Left renal pelvis (tissue), 4 donors: Measurements from ENCODE around the gene ARSJ. TPM values are rescaled to one million over a fixed set of nuclear protein-coding genes. Genes with fewer than 3 reads are reported as not detected.
A peak's percentile ranks its signal among the peaks of the same experiment; 100 is the strongest.

ENCODE experiments used
- DNase-seq, 4 donors: peaks; one replicate each; pipeline ENCODE4 v3.0.0-alpha.2; 2013; ENCODE audit warnings: low read depth in 4 of 4, low spot score in 3 of 4
- polyA plus RNA-seq, 4 donors: library from polyadenylated mRNA; unstranded; fragments of 120-200 nt; gene quantifications; one replicate each; pipeline ENCODE4 v1.2.1, GENCODE V29; 2013; ENCODE audit not compliant: insufficient read length in 4 of 4

Gene ARSJ
- polyA plus RNA-seq, 4 donors, result 3.2 to 16.6 (median 15.5) TPM

DNA sequence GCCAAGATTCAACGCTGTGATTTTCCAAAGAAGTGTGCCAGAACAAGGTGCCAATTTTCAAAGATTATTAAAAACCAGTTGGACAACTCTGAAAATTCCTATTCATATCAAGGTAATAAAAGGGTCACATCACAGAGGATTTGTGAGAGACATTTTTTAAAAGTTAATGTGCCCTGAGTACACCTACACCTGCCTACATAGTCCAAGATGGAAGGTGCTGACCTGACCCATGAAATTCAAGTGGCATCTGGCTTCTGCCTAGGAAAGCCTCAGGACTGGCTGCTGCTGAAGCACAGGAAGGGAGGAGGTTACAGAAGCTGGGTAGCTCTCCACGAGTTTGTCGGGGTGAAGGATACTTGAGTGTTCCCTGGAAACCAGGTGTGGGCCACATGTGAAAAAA lies 11.4 kb upstream of the ARSJ start:
- DNase-seq, result no peak

DNA sequence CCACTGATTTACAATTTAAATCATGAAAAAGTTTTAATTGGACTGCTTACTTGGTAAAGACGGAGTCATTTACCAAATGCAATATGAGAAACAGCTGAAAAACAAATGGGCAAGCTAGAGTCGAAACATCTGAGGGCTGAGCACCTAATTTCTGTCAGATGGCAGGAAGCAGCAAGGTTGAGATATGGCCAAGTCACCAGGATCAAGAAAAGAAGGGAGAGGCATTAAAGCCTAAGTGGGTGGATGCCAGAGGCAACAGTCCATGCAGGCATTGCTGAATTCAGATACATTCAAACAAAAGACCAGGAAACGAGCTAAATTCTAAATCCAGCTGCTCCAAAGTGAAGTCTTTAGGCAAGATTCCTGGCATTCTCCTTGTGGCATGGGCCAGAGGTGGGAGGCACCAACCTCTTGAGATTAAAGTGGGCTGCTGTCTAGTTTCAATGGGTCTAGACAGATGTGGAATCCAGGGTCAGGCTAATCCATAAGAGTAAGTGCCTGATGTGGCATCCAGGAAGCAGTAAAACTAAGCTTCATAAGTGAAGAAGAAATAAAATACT lies 8.0 kb upstream of the ARSJ start:
- DNase-seq, result no peak

DNA sequence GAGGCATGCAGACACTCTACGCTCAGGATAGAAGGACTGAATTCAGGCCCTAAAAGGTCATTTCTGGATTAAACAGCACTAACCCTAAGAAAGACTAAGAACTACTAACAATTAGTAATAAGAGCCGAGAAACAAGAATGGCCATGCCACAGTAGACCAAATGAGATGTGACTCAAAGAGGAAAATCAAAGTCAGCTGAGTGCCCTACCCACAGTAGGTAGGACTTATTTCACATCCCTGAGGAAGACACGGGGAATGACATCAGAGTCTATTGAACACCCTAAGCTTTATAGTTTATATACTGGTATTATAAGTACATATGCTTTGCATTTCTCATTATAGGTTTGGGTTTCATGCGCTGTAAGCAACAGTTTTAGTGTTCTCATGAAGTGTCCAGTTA lies 2.7 kb upstream of the ARSJ start:
- DNase-seq, result no peak

DNA sequence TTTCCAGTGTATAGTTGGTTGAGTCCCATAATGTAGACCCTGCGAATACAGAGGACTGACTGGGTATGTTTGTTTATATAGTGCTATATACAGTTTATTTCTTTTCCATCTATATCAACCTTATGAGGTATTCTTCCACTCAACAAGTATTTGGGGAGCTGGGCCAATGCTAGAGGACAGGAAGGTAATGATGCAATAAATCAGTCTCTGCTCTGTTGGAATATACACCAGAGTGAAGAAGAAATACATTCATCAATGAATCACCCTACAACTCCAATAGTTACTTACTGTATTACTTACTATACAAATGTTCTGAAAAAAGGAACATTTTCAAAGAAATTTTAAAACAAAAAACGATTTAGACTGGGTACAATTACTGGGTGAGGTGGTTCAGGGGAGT lies 2.1 kb upstream of the ARSJ start:
- DNase-seq, result no peak

DNA sequence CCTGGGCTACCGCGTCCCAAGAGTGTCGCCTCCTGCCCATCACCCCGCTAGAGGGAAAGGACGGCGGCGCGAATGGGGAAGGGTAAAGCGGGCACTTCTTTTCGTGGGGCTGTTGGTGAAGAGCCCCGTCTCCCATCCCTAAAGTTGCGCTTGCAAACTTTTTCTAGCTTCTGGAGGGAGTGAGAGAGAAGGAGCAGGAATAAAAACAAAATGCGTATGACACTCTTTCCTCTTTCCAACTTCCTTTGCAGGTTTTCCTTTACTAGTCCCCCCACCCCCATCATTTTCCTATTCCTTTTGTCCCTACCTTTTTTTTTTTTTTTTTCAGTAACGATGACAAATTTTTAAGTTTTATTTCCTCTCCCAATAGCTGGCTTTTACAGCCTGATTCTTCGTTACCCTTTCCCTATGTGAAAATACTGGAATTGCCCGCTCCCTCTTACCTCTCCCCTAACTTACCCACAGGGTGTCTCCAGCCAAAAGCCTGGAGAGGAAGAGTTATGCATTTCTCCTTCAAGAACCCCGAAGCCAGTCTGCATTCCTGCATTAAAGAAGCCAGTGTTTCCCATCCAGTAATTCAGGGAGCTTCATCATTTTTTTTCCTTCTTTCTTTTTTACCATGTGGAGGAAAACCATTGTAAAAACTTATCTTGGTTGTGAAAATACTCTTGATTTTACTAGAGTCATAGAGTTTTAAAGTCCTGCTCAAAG lies 613 bp upstream of the ARSJ start:
- peak in 1 of 4 donors; percentile 2 for DNase-seq

DNA sequence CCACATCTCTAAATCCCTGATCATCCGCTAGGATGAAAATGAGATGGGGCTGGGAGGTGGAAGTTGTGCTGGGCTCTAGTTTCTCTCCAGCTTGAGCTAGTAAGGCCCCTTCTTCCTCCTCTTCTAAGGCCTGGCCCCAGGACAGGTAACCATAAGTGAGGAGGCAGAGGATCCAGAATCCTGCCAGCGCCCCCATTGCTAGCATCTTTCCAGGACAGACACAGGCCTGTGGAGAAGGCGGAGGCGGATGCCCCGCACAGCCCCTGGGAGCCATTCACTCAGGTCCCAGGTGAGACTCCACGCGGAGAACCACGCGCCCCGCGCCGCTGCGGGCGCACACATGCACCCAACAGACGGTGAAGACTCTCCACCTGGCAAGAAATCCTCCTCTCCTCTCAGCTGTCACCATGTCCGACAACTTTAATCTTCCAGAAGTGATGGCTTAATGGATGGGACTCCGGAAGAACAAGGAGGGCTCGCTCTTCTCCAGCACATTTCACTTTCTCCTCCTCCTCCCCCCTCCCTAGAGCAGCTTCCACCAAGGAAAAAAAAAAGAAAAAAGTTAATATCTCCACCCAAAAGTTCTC lies 793 bp downstream of the ARSJ start:
- DNase-seq, result peak in 1 of 4 donors; percentile 6

DNA sequence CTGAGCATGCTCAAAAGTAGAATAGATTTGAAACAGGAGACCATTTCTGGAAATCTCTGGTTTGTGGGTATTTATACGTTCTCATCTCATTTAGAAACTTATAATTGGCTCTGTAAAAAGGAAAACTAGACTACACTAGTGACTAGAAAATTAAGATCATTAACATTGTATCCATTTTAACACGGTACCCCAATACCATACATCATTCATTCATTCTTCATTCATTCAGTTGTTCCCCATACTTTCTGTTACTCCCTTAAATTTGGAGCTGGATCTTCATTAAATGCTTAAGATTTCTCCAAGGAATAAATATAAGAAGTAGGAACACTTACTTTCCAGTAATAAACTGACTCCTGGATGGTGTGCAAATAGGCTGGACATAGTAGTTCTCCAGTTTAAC lies 1.3 kb downstream of the ARSJ start:
- no peak for DNase-seq

DNA sequence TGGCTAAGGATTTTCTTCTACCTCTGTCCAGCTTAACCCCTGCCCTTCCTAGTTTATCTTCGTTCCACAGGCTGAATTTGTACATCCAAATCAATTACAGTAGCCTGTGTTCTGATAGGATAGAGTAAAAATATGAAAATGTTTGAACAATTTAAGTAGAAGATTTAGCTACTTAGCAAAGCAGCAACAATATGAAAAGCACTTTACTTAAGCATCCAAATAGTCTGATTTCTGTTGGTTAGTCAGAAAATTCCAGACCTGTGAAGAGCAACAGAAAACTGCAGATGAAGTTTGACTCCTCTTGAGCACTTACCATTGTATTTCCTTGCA lies 2.0 kb downstream of the ARSJ start:
- DNase-seq, result no peak

DNA sequence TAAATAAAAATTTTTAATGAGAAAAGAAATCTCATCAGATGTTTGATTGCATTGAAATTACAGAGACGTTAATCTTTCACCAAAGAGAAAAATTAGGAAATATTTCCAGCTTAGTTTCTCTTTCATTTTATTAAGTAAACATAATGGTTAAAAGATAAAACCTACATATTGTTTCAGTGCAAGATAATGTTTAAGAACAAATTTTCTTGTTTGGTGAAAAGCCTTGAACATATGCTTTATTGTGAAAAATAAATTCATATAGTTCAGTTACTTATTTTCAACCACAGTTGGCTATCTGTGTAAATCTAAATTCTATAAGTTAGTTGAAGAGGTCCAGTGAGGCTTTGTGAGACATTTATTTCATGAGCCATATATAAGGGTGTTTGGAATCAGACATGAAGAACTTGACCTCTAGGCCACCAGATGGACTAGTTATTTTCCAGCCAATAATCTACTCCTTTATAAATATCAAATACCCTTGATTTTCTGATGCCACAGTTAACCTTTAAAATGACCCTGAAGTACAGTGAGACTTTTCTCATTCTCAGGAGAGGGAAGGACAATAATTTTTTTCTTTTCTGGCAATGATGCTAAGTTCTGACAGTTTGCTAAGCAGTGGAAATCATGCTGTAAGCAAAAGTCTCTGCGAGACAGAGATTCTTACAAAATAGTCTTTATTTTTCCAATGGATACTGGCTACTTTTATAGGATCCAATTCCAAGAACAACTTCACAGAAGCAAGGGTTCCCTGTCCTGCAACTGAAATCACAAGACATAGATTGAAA lies 2.5 kb downstream of the ARSJ start:
- DNase-seq, result no peak

DNA sequence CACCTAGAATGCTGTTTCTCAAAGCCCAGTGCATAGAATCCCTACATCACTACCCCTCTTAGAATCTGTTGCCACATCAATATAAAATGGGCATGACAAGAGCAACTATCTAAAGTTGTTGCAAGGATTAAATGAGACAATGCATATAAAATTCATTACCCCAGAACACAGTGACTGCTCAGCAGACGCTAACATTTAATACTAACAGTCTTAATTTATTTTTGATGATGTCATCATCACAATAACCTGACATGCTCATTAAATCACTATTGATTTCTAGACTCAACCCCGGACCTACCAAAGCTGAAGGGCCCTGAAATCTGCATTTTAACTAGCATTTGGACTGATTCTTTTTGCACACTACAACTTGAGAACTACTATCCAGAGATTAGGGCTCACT lies 3.9 kb downstream of the ARSJ start:
- no peak for DNase-seq

DNA sequence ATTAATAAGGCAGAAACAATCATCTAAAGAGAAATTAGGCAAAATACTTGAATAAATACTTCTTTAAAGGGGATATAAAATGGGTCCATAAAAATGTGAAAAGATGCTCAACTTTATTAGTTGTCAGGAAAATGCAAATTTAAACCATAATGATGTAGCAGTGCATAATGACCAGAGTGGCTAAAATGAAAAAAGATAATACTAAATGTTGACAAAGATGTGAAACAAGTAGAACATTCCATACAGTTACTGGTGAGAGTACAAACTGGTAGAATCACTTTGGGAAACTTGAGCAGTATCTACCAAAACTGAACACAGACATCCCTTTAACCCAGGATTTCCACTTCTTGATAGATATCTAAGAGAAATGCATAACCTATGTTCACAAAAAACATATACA lies 5.0 kb downstream of the ARSJ start:
- DNase-seq, result no peak

DNA sequence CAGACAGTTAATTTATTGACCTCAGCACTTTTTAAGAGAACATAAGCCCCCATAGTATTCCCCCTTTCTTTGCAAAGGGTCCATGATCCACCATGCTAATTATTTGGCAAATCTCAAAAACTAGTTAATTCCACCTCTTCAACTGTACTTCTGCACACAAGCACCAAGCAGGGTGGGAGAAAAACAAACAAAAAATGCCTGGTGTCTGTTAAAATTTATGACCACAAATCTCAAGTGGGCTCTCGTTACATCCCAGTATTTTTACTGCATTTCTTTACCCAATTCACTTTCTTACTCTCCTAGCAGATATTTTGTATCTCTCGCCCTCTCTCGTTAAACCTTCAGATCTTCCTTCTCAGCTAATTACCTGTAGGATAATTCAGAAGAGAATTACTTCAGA lies 6.1 kb downstream of the ARSJ start:
- no peak for DNase-seq

DNA sequence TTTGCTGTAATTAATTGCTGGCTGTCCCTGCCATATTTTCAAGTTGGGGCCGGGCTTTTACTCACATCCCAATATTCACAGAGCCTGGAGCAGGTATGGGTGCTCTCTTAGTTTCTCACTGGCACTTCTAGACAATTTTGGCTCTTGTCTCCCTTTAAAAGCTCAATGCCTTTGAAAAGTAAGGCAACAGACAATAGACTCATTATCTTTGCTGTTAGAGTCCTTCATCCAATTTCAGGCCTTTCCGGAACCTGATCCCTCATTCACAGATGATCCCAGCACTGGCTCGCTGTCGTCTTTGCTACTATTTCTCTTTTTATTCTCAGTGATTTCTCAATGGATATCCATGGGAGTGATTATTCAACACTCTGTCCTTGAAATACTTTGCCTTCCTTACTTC lies 6.7 kb downstream of the ARSJ start:
- no peak for DNase-seq

DNA sequence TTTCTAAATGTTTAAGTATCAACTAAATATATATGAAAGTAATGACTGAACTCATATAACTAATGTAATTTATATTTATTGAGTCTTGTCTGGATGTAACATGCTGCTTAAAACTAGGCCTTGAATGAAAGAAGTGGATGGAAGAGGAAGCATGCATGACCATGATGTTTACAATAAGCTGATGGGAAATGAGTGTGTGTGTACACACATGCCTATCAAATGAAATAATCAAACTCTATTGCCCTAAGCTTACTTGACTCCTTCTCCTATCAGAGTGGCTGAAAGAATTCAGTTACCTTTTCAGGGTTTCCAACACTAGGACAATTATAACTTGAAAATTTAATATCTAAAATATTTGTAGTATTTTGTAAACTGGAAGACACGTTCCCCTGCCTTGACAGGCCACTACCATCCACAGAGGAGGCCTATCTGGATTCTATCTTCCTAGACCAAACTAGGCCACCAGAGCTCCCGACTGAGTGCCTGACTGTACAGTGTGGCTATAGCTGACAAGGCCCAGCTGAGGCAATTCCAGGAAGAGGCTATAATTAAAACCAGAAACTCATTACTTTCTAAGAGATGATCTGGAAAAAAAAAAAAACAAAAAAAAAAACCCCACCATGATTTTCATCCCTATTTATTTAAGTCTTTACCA lies 7.6 kb downstream of the ARSJ start:
- DNase-seq, result no peak

DNA sequence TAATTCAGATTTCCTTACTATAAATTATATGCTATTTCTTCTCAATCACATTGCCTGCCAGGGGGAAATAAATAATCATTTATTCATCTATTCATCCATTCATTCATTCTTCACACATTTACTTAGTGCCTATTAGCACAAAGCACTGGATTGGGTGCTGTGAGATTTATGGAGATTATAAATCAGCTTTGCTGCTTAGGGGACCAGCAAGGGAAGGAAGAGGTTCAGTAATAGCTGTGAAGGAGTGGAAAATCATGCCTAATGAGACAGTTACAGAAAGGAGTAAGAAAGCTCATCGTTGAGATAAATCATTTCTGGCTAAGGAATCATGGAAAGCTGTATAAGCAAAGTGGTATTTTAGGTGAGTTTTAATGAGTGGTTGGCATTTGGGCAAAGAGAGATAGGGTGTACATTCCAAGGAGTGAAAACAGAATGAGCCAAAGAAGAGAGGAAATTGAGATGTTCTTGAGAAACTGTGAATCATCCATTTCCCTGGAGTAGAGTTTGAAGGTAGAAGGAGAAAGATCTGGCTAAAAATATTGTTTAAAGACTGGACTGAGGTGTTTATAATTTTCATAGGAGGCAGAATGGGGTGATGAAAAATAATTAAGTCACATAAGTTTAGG lies 9.6 kb downstream of the ARSJ start:
- DNase-seq, result no peak

DNA sequence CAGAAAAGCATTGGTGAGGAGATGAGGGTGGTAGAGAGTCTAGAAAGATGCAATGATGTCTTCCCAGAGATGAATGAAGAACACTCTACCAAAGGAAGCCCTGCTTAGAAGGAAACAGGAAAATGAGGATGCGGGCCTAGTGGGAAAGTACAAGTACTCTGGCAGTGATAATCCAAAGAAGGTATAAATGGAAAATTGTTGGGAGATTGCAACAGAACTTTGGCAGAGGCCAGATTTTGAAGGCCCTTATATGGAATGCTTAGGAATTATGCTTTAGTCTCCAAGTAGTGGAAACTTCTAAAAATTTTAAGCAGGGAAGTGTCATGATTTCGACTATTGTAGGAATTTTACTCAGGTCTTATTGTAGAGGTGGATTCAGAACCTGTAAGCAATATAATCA lies 11.0 kb downstream of the ARSJ start:
- no peak for DNase-seq

DNA sequence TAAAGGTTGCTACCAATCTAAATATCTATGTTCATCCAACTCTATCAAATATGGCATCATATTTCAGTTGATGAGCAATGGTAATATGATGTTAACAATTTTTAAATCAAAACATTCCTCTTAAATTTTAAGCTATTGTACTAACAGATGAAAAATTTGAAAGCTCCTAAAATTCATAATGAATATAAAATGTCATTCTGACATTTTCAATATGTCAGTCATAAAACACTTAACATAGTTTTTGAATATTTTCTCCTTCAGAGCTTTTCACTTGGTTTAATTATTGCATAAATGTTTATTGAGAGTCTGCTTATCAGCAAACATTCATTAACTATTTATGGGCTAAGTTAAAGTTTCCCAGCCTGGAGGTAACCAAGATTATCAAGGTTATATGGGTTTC lies 11.8 kb downstream of the ARSJ start:
- no peak for DNase-seq

DNA sequence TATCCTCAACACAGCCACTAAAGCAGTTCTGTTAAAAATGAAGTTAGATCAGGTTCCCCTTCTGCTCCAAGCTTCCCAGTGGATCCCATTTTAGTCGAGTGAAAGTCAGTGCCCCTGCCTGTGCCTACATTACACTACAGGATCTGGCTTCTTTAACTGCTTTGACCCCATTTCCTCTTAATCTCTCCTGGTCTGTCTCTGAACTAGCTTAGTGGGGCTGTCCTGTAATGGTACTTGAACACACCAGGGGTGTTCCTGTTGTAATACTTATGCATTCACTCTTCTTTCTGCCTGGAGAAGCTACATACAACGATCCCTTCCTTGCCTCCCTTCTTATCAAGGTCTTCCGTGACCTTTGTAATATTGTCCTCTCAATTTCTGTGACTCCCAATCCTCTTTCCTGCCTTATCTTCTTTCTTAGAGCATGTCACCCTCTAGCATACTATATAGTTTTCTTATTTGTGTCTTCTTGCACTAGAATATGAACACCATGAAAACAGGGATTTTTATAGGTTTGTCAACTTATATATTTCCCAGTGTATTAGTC lies 16.7 kb downstream of the ARSJ start:
- DNase-seq, result no peak

DNA sequence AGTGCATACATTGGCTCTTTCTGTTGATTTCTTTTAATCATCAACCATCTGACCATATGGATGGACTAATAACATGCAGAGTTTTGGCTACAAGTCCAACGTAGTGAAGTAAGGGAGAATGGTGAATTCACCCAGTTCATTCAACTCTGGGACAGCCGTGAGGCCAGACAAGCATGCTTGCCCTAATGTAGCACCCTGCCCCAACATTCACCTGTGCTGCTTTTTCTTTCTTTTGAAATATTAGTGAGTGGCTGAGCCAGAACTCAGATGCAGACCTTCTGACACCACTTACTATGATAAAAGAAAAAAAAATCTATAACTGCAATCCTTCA lies 17.5 kb downstream of the ARSJ start:
- no peak for DNase-seq

DNA sequence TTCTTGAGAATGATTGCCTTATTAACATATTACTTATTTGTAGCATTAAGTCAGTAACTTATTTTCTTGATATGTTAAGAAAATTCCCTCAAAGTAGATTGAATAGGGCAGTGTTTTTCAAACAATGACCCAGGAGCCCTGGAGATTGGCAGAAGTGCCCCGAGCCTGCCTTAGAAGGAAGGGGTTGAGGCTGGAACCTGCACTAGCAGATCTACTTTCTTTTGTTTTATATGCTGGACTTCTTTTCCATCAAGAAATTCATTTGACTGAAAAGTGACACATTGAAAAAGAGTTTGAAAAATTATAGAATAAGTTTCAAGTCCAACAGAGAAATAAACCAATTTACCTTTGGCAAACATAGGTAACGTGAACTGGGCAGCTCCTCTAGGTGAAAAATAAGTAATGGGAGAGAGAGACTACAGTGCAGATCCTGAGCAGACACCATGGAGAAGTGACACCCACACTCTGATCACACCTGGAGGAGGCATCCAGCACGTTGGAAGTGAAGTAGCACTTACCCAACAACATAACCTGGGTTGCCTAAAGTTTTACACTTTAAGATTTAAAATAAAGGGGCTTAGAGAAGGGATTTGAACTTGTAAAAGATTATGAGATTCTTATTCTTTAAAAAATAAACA lies 18.6 kb downstream of the ARSJ start:
- DNase-seq, result no peak
